ENCODE data around the gene MANBA.

- TF ChIP-seq CTCF (IDR thresholded peaks at IDR 0.05) (no peak), POLR2A (IDR thresholded peaks at IDR 0.05) (no peak), POLR2AphosphoS5 (IDR thresholded peaks at IDR 0.05; ENCODE audit: insufficient read depth in 1 of 2, low read depth in 1 of 2) (no peak)
These were observed 48.4 kb upstream of the MANBA start for GRCh38 chr4:102809190-102809589.
